ENCODE results near the gene DMXL1.

- TF ChIP-seq POLR2AphosphoS5 (IDR thresholded peaks at IDR 0.05; ENCODE audit: low read depth, low read length) (no peak), CTCF (IDR thresholded peaks at IDR 0.05) (no peak), REST (IDR thresholded peaks at IDR 0.05; ENCODE audit: insufficient read depth in 1 of 2, low read depth in 2 of 2, low read length in 1 of 2) (no peak), TCF7L2 (IDR thresholded peaks at IDR 0.05; ENCODE audit: low read depth, low read length) (no peak), SIN3A (IDR thresholded peaks at IDR 0.05; ENCODE audit: borderline replicate concordance, insufficient read depth, low read depth, low read length) (no peak)
Measured at GRCh38 chr5:119079318-119079921, 8.5 kb downstream of the DMXL1 start.

Measured in Panc1 (cell line).